Astrocyte of the spinal cord (primary cell): ENCODE measurements around the gene COL6A3.
A peak's percentile ranks its signal among the peaks of the same experiment; 100 is the strongest.

Experiments
- DNase-seq: peaks from one replicate; pipeline ENCODE4 v3.0.0; 2011; ENCODE audit warnings: low read depth, low spot score
- H3K4me3 ChIP-seq: 2 replicates; pipeline ENCODE4 v1.5.1; 2011; ENCODE audit warnings: low read depth, mild to moderate bottlenecking, low read length, moderate library complexity
- CTCF ChIP-seq: IDR thresholded peaks from 2 replicates; pipeline ENCODE4 v1.5.1; 2012; ENCODE audit warnings: low read depth, mild to moderate bottlenecking, low read length, inconsistent platforms
- in situ Hi-C: cut with HindIII; loops from 2 replicates; pipeline ENCODE4 v1.10.0; 2017; ENCODE audit warnings: low sequenced_read_pairs

Gene COL6A3

GRCh38 chr2:237404413-237404812 lies 9.6 kb downstream of the COL6A3 start:
- in situ Hi-C loops = no loop called here

GRCh38 chr2:237403024-237403882 lies 10.7 kb downstream of the COL6A3 start:
- no peak for TF ChIP-seq CTCF
- in situ Hi-C loops = no loop called here
- H3K4me3 ChIP-seq = no peak overlapping the region
- DNase-seq = peak; percentile 68

More at GRCh38 chr2:237404413-237404812, 9.6 kb downstream of the COL6A3 start:
- no peak for TF ChIP-seq CTCF
- no peak overlapping the region for H3K4me3 ChIP-seq
- no peak for DNase-seq

- no peak for DNase-seq
- H3K4me3 ChIP-seq = no peak overlapping the region
- TF ChIP-seq CTCF = no peak
- in situ Hi-C loops = no loop called here
Measured at GRCh38 chr2:237400199-237400598, 13.8 kb downstream of the COL6A3 start.

- no peak for DNase-seq
- no peak for TF ChIP-seq CTCF
- no peak overlapping the region for H3K4me3 ChIP-seq
- in situ Hi-C loops = no loop called here
Measured at GRCh38 chr2:237397072-237397471, 16.9 kb downstream of the COL6A3 start.

- no peak for TF ChIP-seq CTCF
- in situ Hi-C loops = no loop called here
- no peak overlapping the region for H3K4me3 ChIP-seq
- no peak for DNase-seq
Measured at GRCh38 chr2:237393523-237393922, 20.4 kb downstream of the COL6A3 start.

GRCh38 chr2:237392186-237392585 lies 21.8 kb downstream of the COL6A3 start:
- TF ChIP-seq CTCF = no peak
- in situ Hi-C loops = no loop called here
- DNase-seq = no peak
- H3K4me3 ChIP-seq = no peak overlapping the region
